MCF 10A (cell line): ENCODE measurements around the gene PLXND1. TPM values are rescaled to one million over a fixed set of nuclear protein-coding genes. Genes with fewer than 3 reads are reported as not detected.

Experiments used
- BruUV-seq: library from RNA; stranded (reverse); fragments of 400-500 nt; replicated peaks from 2 replicates; lab custom pipeline; 2021; lab: Mats Ljungman, UMichigan
- CTCF ChIA-PET: fragments of 300-600 bp; sonication (Branson Sonifier 250); formaldehyde crosslinking; extraction: SDS; loops from one replicate; lab custom pipeline; 2021; ENCODE audit warnings: antibody characterized with exemption, inconsistent platforms; lab: Yijun Ruan, JAX
- POLR2A ChIA-PET: fragments of 300-600, 350-650 bp; sonication (Branson Sonifier 250); formaldehyde crosslinking; extraction: SDS; loops from one replicate; lab custom pipeline; 2020; ENCODE audit warnings: antibody characterized with exemption, inconsistent platforms; lab: Yijun Ruan, JAX
- DNase-seq: peaks from one replicate; pipeline ENCODE4 v3.0.0-alpha.2; 2018; ENCODE audit not compliant: unreplicated experiment
- H3K27ac Mint-ChIP-seq: one replicate; pipeline ENCODE4 v1.8.0; 2022; ENCODE audit warnings: mild to moderate bottlenecking, low read depth, mixed read lengths; ENCODE audit not compliant: unreplicated experiment
- H3K27me3 Mint-ChIP-seq: one replicate; pipeline ENCODE4 v1.8.0; 2022; ENCODE audit warnings: mixed read lengths; ENCODE audit not compliant: insufficient read depth, unreplicated experiment
- H3K36me3 Mint-ChIP-seq: one replicate; pipeline ENCODE4 v1.8.0; 2022; ENCODE audit warnings: mild to moderate bottlenecking, moderate library complexity, mixed read lengths; ENCODE audit not compliant: insufficient read depth, unreplicated experiment
- H3K4me1 Mint-ChIP-seq: one replicate; pipeline ENCODE4 v1.8.0; 2022; ENCODE audit warnings: mixed read lengths; ENCODE audit not compliant: insufficient read depth, unreplicated experiment
- H3K4me3 Mint-ChIP-seq: one replicate; pipeline ENCODE4 v1.8.0; 2022; ENCODE audit warnings: mild to moderate bottlenecking, moderate library complexity, mixed read lengths; ENCODE audit not compliant: unreplicated experiment
- H3K9me3 Mint-ChIP-seq: one replicate; pipeline ENCODE4 v1.8.0; 2022; ENCODE audit warnings: mixed read lengths; ENCODE audit not compliant: unreplicated experiment
- intact Hi-C: fragments of 100-400 bp; cut with micrococcal nuclease; formaldehyde crosslinking; loops from 2 replicates; pipeline ENCODE4 v1.14.1; 2022
- total RNA-seq: library from RNA; stranded (reverse); gene quantifications from 2 replicates; pipeline ENCODE4 v1.2.3, GENCODE V29; 2022
- TF ChIP-seq, protein P1 (sequence below): fragments of 200-600 bp; IDR thresholded peaks from one replicate; pipeline ENCODE4 v1.8.0; 2022; ENCODE audit warnings: antibody characterized with exemption, mild to moderate bottlenecking; ENCODE audit not compliant: unreplicated experiment

The PLXND1 gene
- total RNA-seq, 1 experiment from 2014 or later: 5.6 TPM

DNA sequence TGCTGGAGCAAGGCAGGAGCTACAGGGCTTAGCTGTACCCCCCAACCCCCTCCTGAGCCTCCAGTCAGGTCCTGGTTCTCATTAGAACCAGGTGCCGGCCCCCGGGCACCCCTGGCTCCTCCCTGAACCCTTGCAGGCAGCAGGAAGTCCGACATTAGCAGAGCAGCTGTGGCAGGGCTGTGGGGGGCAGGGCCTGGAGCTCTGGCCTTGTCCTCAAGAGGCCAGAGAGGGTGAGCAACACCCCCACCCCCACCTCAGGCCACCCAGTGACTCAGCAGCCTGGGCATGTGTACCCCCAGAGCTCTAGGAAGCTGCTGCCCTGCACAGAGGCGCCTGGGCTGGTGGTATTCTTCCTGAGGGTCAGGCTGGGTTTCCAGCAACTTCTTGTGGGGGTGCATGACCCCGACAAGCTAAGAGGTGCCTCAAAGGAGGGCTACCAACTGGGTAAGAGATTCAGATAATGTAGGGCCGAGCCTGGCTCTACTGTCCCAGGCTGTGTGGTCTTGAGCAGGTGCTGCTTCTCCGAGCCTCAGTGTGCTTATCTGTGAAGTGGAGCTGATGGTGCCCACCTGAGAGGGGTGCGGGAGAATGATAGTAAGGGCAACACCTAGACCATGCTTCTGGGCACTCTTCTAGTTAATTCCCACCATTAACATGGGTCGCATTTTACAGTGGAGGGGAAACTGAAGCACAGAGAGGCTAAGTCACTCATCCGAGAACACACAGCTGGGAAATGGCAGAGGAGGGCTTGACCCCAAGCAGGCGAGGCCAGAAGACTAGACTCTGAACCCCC, 47.5 kb downstream of the PLXND1 start:
- H3K9me3 Mint-ChIP-seq: no peaks in the 10 kb centered on the region

DNA sequence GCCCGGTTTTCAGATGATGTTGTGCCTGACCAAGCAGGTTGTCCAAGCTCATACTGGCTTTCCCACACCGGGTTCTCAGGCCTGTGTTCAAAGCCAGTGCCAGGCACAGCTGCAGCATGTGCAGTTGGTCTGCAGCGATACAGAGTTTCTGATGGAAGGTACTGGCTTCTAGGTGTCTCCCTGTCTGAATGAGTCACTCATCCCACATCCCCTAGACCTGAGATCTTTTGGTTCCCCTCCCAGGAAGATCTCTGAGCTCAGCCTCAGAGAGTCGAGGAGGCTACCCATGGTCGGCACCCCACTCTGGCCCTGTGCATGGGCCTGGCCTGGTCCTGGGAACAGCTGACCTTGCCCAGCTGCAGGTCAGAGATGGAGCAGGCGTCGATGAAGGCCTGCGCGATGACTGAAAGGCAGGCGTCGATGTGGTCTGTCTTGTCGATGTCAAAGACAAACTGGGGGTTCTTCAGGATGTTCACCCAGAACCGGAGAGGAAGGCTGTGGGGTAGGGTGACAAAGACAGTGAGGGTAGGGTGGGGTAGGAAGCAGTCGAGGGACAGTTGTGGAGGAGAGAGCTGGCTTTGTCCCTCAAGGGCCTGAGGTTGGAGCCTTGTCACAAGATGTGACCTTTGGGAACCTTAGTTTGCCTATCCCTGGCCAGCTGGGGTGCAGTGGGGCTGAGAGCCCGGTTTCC, 48.2 kb downstream of the PLXND1 start:
- H3K9me3 Mint-ChIP-seq: no peaks in the 10 kb centered on the region
- DNase-seq: no peak
- intact Hi-C loops: no loop called here
- TF ChIP-seq, protein P1, sequence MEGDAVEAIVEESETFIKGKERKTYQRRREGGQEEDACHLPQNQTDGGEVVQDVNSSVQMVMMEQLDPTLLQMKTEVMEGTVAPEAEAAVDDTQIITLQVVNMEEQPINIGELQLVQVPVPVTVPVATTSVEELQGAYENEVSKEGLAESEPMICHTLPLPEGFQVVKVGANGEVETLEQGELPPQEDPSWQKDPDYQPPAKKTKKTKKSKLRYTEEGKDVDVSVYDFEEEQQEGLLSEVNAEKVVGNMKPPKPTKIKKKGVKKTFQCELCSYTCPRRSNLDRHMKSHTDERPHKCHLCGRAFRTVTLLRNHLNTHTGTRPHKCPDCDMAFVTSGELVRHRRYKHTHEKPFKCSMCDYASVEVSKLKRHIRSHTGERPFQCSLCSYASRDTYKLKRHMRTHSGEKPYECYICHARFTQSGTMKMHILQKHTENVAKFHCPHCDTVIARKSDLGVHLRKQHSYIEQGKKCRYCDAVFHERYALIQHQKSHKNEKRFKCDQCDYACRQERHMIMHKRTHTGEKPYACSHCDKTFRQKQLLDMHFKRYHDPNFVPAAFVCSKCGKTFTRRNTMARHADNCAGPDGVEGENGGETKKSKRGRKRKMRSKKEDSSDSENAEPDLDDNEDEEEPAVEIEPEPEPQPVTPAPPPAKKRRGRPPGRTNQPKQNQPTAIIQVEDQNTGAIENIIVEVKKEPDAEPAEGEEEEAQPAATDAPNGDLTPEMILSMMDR: no peak
- no peaks in the 10 kb centered on the region for H3K27me3 Mint-ChIP-seq
- no peak overlapping the region for H3K27ac Mint-ChIP-seq
- ChIA-PET CTCF (interaction anchor here (0.6 kb wide), 1 partner anchor 587 kb away, joined by 3 read pairs; no protein-coding TSS in a partner anchor), POLR2A (no interaction called here)
- H3K36me3 Mint-ChIP-seq: peaks cover 6% of the 10 kb centered on the region
- H3K4me3 Mint-ChIP-seq: no peak overlapping the region
- peaks cover 7% of the 10 kb centered on the region for H3K4me1 Mint-ChIP-seq
- no TSS peak for BruUV-seq

More for the DNA sequence above, 47.5 kb downstream of the PLXND1 start:
- intact Hi-C loops: no loop called here
- TF ChIP-seq, protein P1: no peak
- ChIA-PET POLR2A (no interaction called here), CTCF (no interaction called here)
- Mint-ChIP-seq H3K36me3 (peaks cover 6% of the 10 kb centered on the region), H3K27me3 (no peaks in the 10 kb centered on the region), H3K4me3 (no peak overlapping the region), H3K4me1 (peaks cover 7% of the 10 kb centered on the region), H3K27ac (no peak overlapping the region)
- no peak for DNase-seq
- BruUV-seq: no TSS peak

DNA sequence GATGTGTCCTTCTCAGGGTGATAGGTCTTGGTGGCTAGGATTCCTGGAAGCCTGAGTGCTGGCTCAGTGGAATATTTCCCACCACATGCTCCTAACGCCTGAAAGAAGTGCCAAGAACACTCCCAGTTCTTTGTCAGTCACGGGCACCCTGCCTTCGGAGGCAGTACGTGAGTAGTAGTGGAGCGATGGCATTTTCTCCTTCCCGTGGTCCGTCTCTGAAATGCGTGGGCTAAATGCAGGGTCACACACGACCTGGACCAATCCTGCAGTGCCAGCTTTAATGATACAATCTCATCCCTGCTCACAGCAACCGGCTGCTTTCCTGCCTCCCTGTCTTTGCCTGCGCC, 49.0 kb downstream of the PLXND1 start:
- H3K27ac Mint-ChIP-seq: no peak overlapping the region
- H3K27me3 Mint-ChIP-seq: no peaks in the 10 kb centered on the region
- TF ChIP-seq, protein P1: no peak
- ChIA-PET POLR2A (no interaction called here), CTCF (interaction anchor here (0.6 kb wide), 1 partner anchor 586 kb away, joined by 3 read pairs; no protein-coding TSS in a partner anchor)
- H3K4me3 Mint-ChIP-seq: no peak overlapping the region
- intact Hi-C loops: no loop called here
- no TSS peak for BruUV-seq
- peaks cover 6% of the 10 kb centered on the region for H3K36me3 Mint-ChIP-seq
- peaks cover 7% of the 10 kb centered on the region for H3K4me1 Mint-ChIP-seq
- no peaks in the 10 kb centered on the region for H3K9me3 Mint-ChIP-seq
- no peak for DNase-seq

DNA sequence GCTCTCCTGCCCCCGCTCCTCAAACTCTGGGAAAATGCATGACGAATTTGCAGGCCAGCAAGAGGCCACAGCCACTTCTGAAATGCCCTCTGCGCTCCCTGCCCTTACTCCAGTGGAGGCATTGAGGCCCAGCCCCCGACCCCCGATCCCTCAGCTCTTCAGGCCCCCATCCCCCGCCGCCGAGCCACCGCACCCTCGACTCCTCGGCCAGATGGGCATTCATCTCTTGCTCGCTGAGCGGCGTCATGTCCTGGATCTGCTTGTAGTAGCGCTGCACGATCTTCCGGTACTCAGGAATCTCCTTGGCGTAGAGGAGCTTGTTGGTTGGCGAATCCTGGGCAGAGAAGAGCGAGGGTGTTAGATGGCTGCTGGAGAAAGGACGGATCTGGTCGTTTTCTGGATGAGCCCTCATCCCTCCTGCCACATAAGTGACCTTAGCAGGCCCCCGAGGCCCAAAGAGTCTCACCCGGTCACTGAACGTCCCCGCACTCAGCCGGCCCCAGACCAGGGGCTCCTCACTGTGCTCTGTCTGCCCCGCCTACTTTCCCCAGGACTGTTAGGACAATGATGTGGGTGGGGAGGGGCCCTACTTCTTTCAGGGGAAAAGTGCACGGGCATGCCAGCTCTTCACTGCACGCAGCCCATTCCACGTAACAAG, 49.5 kb downstream of the PLXND1 start:
- Mint-ChIP-seq H3K4me3 (no peak overlapping the region), H3K27me3 (no peaks in the 10 kb centered on the region), H3K27ac (no peak overlapping the region), H3K36me3 (peaks cover 6% of the 10 kb centered on the region), H3K4me1 (peaks cover 7% of the 10 kb centered on the region), H3K9me3 (no peaks in the 10 kb centered on the region)
- POLR2A ChIA-PET: no interaction called here
- TF ChIP-seq, protein P1: no peak
- intact Hi-C loops: no loop called here
- no peak for DNase-seq
- CTCF ChIA-PET: no interaction called here
- BruUV-seq: no TSS peak
